Skeletal muscle satellite cell (primary cell): ENCODE results near the gene TTLL9. TPM values are rescaled to one million over a fixed set of nuclear protein-coding genes. Genes with fewer than 3 reads are reported as not detected.
A peak's percentile ranks its signal among the peaks of the same experiment; 100 is the strongest.
"Not testable (repeated sequence)": the region's sequence is repeated elsewhere in the genome, so short reads cannot be mapped to it uniquely, and the experiment has no call there.

ENCODE experiments used
- H3K27me3 ChIP-seq: 2 replicates; pipeline ENCODE4 v1.7.0; 2013; ENCODE audit warnings: low read length; ENCODE audit not compliant: control insufficient read depth, insufficient read depth
- H3K36me3 ChIP-seq: 2 replicates; pipeline ENCODE4 v1.7.0; 2013; ENCODE audit warnings: mild to moderate bottlenecking, control low read depth, low read length; ENCODE audit not compliant: insufficient read depth
- H3K4me1 ChIP-seq: 2 replicates; pipeline ENCODE4 v1.7.0; 2013; ENCODE audit warnings: low read length; ENCODE audit not compliant: control insufficient read depth, insufficient read depth
- H3K4me2 ChIP-seq: 2 replicates; pipeline ENCODE4 v1.7.0; 2013; ENCODE audit warnings: mild to moderate bottlenecking, low read length
- H3K4me3 ChIP-seq: 2 replicates; pipeline ENCODE4 v1.7.0; 2013; ENCODE audit warnings: low read length
- H3K9ac ChIP-seq: 2 replicates; pipeline ENCODE4 v1.7.0; 2013; ENCODE audit warnings: mild to moderate bottlenecking, low read depth, low read length, moderate library complexity
- H3K9me3 ChIP-seq: replicated peaks from 2 replicates; pipeline ENCODE4 v1.7.0; 2013; ENCODE audit warnings: mild to moderate bottlenecking, control low read depth, low read length
- total RNA-seq: library from RNA; depleted of rRNA; stranded (reverse); fragments of >200 nt; gene quantifications from 2 replicates; pipeline ENCODE4 v1.2.3, GENCODE V29; 2012; rRNA removed

Gene TTLL9, protein sequence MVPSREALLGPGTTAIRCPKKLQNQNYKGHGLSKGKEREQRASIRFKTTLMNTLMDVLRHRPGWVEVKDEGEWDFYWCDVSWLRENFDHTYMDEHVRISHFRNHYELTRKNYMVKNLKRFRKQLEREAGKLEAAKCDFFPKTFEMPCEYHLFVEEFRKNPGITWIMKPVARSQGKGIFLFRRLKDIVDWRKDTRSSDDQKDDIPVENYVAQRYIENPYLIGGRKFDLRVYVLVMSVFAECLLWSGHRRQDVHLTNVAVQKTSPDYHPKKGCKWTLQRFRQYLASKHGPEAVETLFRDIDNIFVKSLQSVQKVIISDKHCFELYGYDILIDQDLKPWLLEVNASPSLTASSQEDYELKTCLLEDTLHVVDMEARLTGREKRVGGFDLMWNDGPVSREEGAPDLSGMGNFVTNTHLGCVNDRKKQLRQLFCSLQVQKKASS
- total RNA-seq, result not detected in 2 replicates

DNA sequence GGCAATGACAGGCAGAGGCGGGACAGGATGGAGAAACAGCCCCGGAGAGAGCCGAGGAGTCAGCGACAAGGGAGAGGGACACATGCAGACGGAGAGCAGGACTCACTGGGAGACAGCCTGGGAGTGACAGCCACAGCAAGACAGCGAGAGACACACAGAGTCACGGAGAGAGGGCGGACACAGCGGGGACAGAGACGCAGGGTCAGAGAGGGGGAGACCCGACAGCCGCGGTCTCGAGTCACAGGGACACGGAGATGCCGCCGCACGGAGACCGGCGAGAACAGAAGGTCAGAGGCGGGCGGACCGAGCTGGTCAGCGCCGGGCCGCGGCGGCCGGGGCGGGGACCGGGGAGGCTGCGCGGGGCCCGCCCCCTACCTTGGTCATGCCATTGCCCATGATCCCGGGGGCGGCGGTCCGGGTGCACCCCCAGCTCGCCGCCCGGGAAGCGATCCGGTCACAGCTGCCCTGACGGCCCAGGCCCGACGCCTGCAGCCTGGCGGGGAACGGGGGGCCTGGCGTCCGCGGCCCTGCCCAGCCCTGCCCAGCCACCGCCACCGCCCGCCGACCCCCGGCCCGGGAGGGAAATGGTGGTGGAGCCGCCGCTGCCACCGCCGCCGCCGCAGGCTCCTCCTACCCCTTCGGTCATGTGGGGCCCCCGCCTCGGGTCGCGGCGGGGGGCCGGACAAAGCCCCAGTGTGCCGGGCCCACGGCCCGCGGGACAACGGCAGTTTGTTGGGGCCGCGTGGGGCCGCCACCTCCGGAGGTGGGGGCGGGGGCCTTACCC is at the start of gene TTLL9, which contains the start of gene DUSP15:
Gene TTLL9 (plus strand): TSS at position 693 of the 784 bp plus-strand sequence. CDS start 493 bp downstream, outside the sequence.
Gene DUSP15 (minus strand): TSS at position 586 of the 784 bp plus-strand sequence. CDS start 190 bp downstream, at position 396.
- peaks cover 6% of the 10 kb centered on the region for H3K4me1 ChIP-seq
- no peaks in the 10 kb centered on the region for H3K36me3 ChIP-seq
- no peaks in the 10 kb centered on the region for H3K9me3 ChIP-seq
- peaks cover 81% of the 10 kb centered on the region for H3K27me3 ChIP-seq
- H3K4me3 ChIP-seq, result peak within 1 kb of the TSS; percentile 67
- H3K9ac ChIP-seq, result peak within 1 kb of the TSS; percentile 38
- H3K4me2 ChIP-seq, result peak within 1 kb of the TSS; percentile 93

DNA sequence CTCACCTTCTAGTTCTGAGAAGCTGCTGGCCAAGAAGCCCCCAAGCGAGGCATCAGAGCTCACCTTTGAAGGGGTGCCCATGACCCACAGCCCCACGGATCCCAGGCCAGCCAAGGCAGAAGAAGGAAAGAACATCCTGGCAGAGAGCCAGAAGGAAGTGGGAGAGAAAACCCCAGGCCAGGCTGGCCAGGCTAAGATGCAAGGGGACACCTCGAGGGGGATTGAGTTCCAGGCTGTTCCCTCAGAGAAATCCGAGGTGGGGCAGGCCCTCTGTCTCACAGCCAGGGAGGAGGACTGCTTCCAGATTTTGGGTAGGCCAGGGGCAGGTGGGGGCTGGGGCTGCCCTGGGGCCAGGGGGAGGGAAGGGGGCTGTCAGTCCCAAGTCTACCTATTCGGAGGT is 49.0 kb upstream of the TTLL9 start:
- peaks cover 6% of the 10 kb centered on the region for H3K4me1 ChIP-seq
- peaks cover 3% of the 10 kb centered on the region for H3K27me3 ChIP-seq
- no peak overlapping the region for H3K4me3 ChIP-seq
- H3K4me2 ChIP-seq, result no peak overlapping the region
- no peaks in the 10 kb centered on the region for H3K9me3 ChIP-seq
- no peak overlapping the region for H3K9ac ChIP-seq
- H3K36me3 ChIP-seq, result no peaks in the 10 kb centered on the region

DNA sequence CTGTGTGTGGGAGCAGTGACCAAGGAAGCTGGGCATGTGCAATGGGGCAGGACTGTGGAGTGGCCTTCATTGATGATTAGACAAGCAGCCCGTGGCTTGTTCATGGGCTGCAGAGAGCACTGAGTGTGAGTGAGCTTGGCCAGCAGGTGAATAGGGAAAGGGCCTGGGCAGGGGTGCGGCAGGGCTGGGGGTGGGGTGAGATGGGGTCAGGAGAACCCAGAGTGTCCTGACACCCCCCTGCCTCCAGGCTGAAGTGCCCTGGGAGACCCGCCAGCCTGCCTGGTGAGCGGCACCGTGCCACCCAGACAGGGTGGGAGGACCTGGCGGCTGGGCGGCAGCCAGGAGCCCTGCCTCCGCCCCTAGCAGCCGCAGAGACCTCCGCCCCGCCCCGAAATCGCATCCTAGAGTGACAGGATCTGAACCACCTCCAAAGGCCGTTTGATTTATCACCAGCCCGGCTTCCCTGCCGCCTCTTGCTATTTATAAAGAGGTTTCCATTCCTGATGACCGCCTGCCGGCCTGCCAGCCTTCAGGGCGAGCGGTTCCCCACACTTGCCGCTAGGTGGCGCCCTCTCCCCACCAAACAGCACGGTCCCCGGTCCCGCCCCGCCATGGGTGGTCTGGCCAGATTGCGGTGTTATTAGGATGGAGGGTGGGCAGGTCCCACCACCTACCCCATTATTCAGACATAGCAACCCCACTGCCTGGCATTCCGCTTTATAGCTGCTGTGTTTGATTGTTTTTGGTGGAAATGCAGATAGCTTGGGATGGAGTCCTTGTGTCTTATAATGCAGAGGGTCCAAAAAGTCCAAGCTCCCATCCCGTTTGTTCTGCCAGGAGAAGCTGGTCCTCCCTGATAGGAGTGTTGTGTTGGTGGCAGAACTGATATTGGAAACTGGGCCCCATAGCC is 47.8 kb upstream of the TTLL9 start:
- H3K4me3 ChIP-seq, result no peak overlapping the region
- H3K27me3 ChIP-seq, result peaks cover 3% of the 10 kb centered on the region
- peaks cover 6% of the 10 kb centered on the region for H3K4me1 ChIP-seq
- no peaks in the 10 kb centered on the region for H3K36me3 ChIP-seq
- no peak overlapping the region for H3K9ac ChIP-seq
- H3K9me3 ChIP-seq, result no peaks in the 10 kb centered on the region
- H3K4me2 ChIP-seq, result peak overlapping the region; percentile 71

DNA sequence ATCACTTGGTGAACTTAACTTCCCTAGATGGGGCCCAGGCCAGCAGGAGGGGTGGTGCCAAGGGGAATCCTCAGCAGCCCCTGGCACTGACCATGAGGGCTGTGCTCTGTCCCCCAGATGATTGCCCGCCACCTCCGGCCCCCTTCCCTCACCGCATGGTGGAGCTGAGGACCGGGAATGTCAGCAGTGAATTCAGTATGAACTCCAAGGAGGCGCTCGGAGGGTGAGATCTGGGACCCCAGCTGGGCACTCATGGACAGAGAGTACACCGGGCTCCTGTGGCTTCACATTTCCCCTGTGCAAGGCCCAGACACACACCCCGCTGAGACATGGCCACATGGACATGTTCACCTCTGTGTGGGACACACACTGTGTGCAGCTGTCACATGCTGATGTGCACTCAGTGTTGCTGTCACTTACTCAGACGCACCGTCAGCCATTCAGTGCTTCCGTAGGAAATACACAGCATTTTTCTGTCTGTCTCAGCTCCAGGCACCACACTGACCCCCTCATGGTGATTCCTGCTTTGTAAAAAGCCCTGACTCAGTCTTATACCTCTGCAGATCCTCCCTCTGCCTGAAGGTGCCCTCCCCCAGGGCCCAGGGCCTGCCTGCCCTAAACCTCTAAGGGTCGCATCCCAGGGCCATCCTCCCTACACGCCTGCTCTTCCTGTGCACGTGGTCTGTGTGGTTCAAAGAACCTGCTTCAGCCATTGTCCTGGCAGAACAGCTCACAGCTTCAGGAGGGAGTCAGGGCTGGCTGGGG is 46.9 kb upstream of the TTLL9 start:
- no peak overlapping the region for H3K4me3 ChIP-seq
- H3K9me3 ChIP-seq, result no peaks in the 10 kb centered on the region
- no peak overlapping the region for H3K9ac ChIP-seq
- peaks cover 7% of the 10 kb centered on the region for H3K27me3 ChIP-seq
- no peak overlapping the region for H3K4me2 ChIP-seq
- peaks cover 6% of the 10 kb centered on the region for H3K4me1 ChIP-seq
- H3K36me3 ChIP-seq, result no peaks in the 10 kb centered on the region

DNA sequence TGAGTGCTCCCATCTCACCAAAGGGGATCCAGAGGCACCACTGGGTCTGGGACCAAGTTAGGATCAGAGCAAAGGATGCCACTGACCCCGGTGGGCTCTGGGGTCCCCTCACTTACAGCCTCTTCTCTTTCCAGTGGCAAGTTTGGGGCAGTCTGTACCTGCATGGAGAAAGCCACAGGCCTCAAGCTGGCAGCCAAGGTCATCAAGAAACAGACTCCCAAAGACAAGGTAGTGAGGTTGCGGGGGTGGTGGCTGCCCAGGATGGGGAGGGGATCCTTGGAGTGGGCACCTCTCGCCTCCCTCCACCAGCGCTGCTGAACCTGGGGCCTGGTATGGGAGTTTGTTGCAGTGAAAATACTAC is 46.3 kb upstream of the TTLL9 start:
- no peaks in the 10 kb centered on the region for H3K36me3 ChIP-seq
- peaks cover 6% of the 10 kb centered on the region for H3K4me1 ChIP-seq
- no peak overlapping the region for H3K4me3 ChIP-seq
- H3K4me2 ChIP-seq, result no peak overlapping the region
- no peaks in the 10 kb centered on the region for H3K9me3 ChIP-seq
- no peak overlapping the region for H3K9ac ChIP-seq
- H3K27me3 ChIP-seq, result peaks cover 11% of the 10 kb centered on the region

DNA sequence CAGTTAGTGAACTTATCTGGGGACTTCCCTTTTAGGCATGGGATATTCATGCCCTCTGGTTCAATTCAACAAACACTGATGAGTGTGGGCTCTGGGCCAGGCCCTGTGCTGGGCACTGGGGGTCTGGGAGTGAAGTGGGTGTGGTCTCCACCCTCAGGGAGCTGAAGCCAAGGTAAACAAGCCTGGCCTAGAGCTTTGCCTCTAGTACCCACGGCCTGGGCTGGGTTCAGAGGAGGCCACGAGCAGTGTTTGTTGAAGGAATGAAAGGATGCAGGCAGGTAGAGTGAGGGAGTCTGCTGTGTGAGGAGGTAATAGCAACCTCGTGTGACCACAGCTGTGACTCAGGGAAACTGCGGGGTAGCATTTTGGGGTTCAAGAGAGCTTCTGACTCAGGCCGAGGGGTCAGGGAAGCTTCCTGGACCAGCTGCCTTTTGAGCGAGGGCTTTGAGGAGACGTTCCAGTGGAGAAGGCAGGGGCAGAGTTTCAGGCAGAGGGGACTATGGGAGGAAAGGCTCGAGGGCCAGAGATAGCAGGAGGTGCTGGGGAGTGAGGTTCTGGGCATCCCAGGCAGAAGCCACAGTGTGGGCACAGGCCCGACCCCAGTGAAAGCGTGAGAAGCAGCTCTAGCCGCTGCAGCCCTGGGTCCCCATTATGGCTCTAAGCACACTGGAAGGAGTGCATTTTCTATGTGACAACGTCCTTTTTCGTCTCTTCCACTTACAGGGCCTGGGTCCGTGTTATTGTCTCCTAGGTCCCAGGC is 45.7 kb upstream of the TTLL9 start:
- Histone ChIP-seq H3K36me3 (no peaks in the 10 kb centered on the region), H3K4me3 (no peak overlapping the region), H3K9ac (no peak overlapping the region), H3K27me3 (peaks cover 11% of the 10 kb centered on the region), H3K4me2 (no peak overlapping the region), H3K9me3 (no peaks in the 10 kb centered on the region), H3K4me1 (peaks cover 6% of the 10 kb centered on the region)

DNA sequence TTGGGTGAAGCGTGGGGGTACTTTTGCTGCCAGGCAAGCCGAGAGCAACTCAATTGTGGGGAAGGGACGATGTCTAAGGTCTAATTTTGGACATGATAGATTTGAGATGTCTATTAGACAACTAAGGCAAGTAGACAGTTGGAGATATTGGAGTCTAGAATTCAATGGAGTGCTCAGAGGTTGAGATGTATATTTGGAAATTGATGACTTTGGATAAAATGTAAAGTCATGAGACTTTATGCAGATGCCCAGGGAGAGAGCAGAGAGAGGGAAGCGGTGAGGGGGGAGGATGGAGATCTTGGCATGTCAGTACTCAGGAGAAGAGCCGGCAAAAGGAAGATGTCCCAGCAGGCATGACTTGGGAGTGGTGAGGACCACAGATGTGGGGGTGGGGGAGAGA is 44.4 kb upstream of the TTLL9 start:
- no peaks in the 10 kb centered on the region for H3K36me3 ChIP-seq
- H3K4me3 ChIP-seq, result no peak overlapping the region
- no peaks in the 10 kb centered on the region for H3K9me3 ChIP-seq
- peaks cover 6% of the 10 kb centered on the region for H3K4me1 ChIP-seq
- peaks cover 11% of the 10 kb centered on the region for H3K27me3 ChIP-seq
- no peak overlapping the region for H3K9ac ChIP-seq
- H3K4me2 ChIP-seq, result no peak overlapping the region

DNA sequence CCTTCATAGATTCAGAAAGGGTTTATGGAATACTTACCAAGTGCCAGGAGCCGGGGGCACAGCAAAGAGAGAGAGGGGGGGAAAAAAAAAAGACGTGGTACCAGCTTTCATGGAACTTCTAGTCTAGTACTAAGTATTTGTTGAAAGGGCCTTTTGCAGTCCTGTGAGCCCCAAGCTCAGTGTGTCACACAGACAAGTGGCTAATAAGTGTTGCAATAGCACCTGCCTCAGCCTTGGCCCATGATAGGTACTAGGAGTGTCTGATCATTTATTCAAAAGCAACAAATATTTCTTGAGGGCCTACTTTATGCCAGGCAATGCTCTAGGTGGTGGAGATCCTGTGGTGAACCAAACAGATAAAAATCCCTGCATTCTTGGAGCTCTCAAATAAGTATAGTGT is 43.4 kb upstream of the TTLL9 start:
- no peaks in the 10 kb centered on the region for H3K9me3 ChIP-seq
- peaks cover 11% of the 10 kb centered on the region for H3K27me3 ChIP-seq
- H3K9ac ChIP-seq, result no peak overlapping the region
- no peak overlapping the region for H3K4me2 ChIP-seq
- no peaks in the 10 kb centered on the region for H3K36me3 ChIP-seq
- H3K4me1 ChIP-seq, result peaks cover 6% of the 10 kb centered on the region
- no peak overlapping the region for H3K4me3 ChIP-seq

DNA sequence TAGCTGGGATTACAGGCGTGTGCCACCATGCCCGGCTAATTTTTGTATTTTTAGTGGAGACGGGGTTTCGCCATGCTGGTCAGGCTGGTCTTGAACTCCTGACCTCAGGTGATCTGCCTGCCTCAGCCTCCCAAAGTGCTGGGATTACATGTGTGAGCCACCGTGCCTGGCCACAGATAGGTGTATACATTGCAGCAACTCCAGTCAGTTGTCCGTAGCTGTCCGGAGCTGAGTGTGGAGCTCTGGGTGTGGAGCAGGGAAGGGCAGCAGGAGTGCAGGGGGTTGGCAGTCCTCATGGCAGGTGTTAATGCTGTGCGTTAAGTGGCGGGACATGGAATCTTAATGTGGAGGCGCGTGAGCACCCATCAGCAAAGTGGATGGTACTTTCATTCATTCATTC is 42.4 kb upstream of the TTLL9 start:
- not testable (repeated sequence) for H3K4me2 ChIP-seq, H3K4me3 ChIP-seq, H3K9me3 ChIP-seq, H3K9ac ChIP-seq, H3K4me1 ChIP-seq, H3K36me3 ChIP-seq
- peaks cover 11% of the 10 kb centered on the region for H3K27me3 ChIP-seq

DNA sequence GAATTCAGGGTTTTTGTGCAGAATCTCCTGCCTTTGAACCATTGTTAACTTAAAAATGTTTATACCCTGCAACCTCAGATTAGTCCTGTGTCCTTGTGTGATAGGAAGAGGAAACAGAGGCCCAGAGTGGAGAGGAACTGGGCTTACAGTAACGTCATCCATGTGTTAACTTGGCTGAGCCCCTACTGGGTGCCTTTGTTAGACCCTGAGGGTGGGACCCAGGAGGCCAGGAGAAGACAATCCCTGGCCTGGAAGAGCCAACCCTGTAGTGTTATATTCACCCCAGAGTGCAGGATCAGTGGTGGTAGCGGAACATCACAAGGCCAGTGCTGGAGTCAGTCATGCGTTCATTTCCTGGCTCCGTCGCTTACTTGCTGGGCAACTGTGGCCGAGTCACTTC is 40.7 kb upstream of the TTLL9 start:
- Histone ChIP-seq H3K9ac (no peak overlapping the region), H3K4me1 (no peaks in the 10 kb centered on the region), H3K27me3 (peaks cover 14% of the 10 kb centered on the region)

More for the DNA sequence above, 40.7 kb upstream of the TTLL9 start:
- Histone ChIP-seq H3K9me3 (no peaks in the 10 kb centered on the region), H3K36me3 (no peaks in the 10 kb centered on the region), H3K4me3 (no peak overlapping the region), H3K4me2 (no peak overlapping the region)
